ENCODE results near the gene KCNA10. TPM values are rescaled to one million over a fixed set of nuclear protein-coding genes. Genes with fewer than 3 reads are reported as not detected.
A peak's percentile ranks its signal among the peaks of the same experiment; 100 is the strongest.

KCNA10 gene
- total RNA-seq, 1 experiment from 2014 or later = not detected

- ChIA-PET CTCF (interaction anchor here (0.7 to 9.3 kb wide), 31 partner anchors 9 to 467 kb away, joined by 3 to 203 read pairs (median 7); partner anchors contain the start of genes KCNC4, LAMTOR5, RBM15 and STRIP1), POLR2A (interaction anchor here (1.0 to 2.0 kb wide), 5 partner anchors 32 to 288 kb away, joined by 3 to 9 read pairs (median 5); partner anchors contain the start of gene RBM15), RAD21 (ENCODE audit: low non-redundant PET in 1 of 2, low total read pairs in 2 of 2, uncharacterized antibody in 2 of 2, unreplicated experiment in 2 of 2) (interaction anchor here (0.6 to 2.6 kb wide), 19 partner anchors 18 to 721 kb away, joined by 3 to 17 read pairs (median 5); no protein-coding TSS in a partner anchor)
- ATAC-seq (peak; percentile 94), DNase-seq (ENCODE audit: low read depth, low spot score) (peak; percentile 68)
- H2AFZ ChIP-seq (ENCODE audit: low read depth, low read length, poor library complexity, severe bottlenecking) = no peak overlapping the region
- H3K27me3 ChIP-seq (ENCODE audit: insufficient read depth, low read length) = no peaks in the 10 kb centered on the region
- no peak overlapping the region for H3K4me3 ChIP-seq (replicated peaks in 1 of 2; ENCODE audit: low read depth in 1 of 2, low read length in 2 of 2)
- H4K20me1 ChIP-seq (ENCODE audit: insufficient read depth) = no peaks in the 10 kb centered on the region
- H3K4me1 ChIP-seq (ENCODE audit: control insufficient read depth in 1 of 2, insufficient read depth in 2 of 2, low read length in 2 of 2) = no peaks in the 10 kb centered on the region; a peak in 1 of 4 replicates
- no peak overlapping the region for H3K4me2 ChIP-seq (ENCODE audit: low read length)
- no TSS peak for BruUV-seq (replicated peaks)
- H3K9me2 ChIP-seq (ENCODE audit: insufficient read depth) = no peaks in the 10 kb centered on the region
- no peak overlapping the region for H3K9ac ChIP-seq (ENCODE audit: low read length)
- TF ChIP-seq SP1 (IDR thresholded peaks at IDR 0.05; ENCODE audit: low read depth) = no peak
- no peak for TF ChIP-seq EZH2 (IDR thresholded peaks at IDR 0.05)
- TF ChIP-seq CTCF (IDR thresholded peaks at IDR 0.05 in 2 of 3, conservative IDR thresholded peaks at IDR 0.05 in 1 of 3; ENCODE audit: borderline replicate concordance in 1 of 3, insufficient read depth in 1 of 3, low read depth in 2 of 3, low read length in 2 of 3) = peak; percentile 87 to 97 (median 95)
- TF ChIP-seq FOSL1 (IDR thresholded peaks at IDR 0.05; ENCODE audit: low read depth) = no peak
- TF ChIP-seq REST (IDR thresholded peaks at IDR 0.05; ENCODE audit: low read depth) = no peak
- no peak for TF ChIP-seq ELF1 (IDR thresholded peaks at IDR 0.05; ENCODE audit: borderline replicate concordance, low read depth)
- peak; percentile 99 for TF ChIP-seq RAD21 (IDR thresholded peaks at IDR 0.05; ENCODE audit: low read depth)
- TF ChIP-seq, protein P1, sequence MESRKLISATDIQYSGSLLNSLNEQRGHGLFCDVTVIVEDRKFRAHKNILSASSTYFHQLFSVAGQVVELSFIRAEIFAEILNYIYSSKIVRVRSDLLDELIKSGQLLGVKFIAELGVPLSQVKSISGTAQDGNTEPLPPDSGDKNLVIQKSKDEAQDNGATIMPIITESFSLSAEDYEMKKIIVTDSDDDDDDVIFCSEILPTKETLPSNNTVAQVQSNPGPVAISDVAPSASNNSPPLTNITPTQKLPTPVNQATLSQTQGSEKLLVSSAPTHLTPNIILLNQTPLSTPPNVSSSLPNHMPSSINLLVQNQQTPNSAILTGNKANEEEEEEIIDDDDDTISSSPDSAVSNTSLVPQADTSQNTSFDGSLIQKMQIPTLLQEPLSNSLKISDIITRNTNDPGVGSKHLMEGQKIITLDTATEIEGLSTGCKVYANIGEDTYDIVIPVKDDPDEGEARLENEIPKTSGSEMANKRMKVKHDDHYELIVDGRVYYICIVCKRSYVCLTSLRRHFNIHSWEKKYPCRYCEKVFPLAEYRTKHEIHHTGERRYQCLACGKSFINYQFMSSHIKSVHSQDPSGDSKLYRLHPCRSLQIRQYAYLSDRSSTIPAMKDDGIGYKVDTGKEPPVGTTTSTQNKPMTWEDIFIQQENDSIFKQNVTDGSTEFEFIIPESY (IDR thresholded peaks at IDR 0.05; ENCODE audit: extremely low read depth, insufficient replicate concordance, low read length) = no peak
- TF ChIP-seq SRF (IDR thresholded peaks at IDR 0.05; ENCODE audit: low read depth) = no peak
- TF ChIP-seq POLR2AphosphoS5 (IDR thresholded peaks at IDR 0.05; ENCODE audit: low read depth, low read length) = no peak
- TF ChIP-seq TCF7L2 (IDR thresholded peaks at IDR 0.05; ENCODE audit: borderline replicate concordance, extremely low read depth, insufficient read depth, insufficient read length) = no peak
- no peak for TF ChIP-seq JUND (IDR thresholded peaks at IDR 0.05)
- H3K27ac ChIP-seq (ENCODE audit: low read depth, low read length) = no peak overlapping the region
- no peaks in the 10 kb centered on the region for H3K79me2 ChIP-seq (ENCODE audit: insufficient read depth, low read length)
- H3K9me3 ChIP-seq (ENCODE audit: control insufficient read depth in 1 of 2, insufficient read depth in 1 of 2, low read depth in 1 of 2, low read length in 2 of 2) = no peaks in the 10 kb centered on the region
- no peaks in the 10 kb centered on the region for H3K36me3 ChIP-seq (ENCODE audit: control insufficient read depth in 1 of 2, insufficient read depth in 2 of 2, low read length in 2 of 2)
- intact Hi-C loops (cut with micrococcal nuclease) = loop anchor here (1.0 kb wide), 8 partner anchors 19 to 293 kb away; no protein-coding TSS in a partner anchor
Observed at GRCh38 chr1:110495926-110496600, 22.9 kb downstream of the KCNA10 start.
